H9 (cell line): ENCODE data around the gene TIGD3. TPM values are rescaled to one million over a fixed set of nuclear protein-coding genes. Genes with fewer than 3 reads are reported as not detected.

Experiments used
- DNase-seq: peaks from one replicate; pipeline ENCODE4 v3.0.0-alpha.2; 2017
- H2AFZ ChIP-seq: one replicate; pipeline ENCODE4 v1.6.1; 2013; ENCODE audit warnings: mild to moderate bottlenecking, low read length, control low read depth, moderate library complexity
- H2AK5ac ChIP-seq: 2 replicates; pipeline ENCODE4 v1.6.1; 2013; ENCODE audit warnings: low read length, control low read depth, mixed read lengths; ENCODE audit not compliant: insufficient read length
- H2BK120ac ChIP-seq: one replicate; pipeline ENCODE4 v1.6.1; 2013; ENCODE audit warnings: low read depth, mild to moderate bottlenecking, low read length, control low read depth, inconsistent platforms; ENCODE audit not compliant: poor library complexity, severe bottlenecking
- H2BK12ac ChIP-seq: 2 replicates; pipeline ENCODE4 v1.6.1; 2013; ENCODE audit warnings: low read length, control low read depth, mixed read lengths, low read depth; ENCODE audit not compliant: insufficient read length
- H2BK15ac ChIP-seq: 2 replicates; pipeline ENCODE4 v1.6.1; 2013; ENCODE audit warnings: low read depth, low read length, control low read depth
- H2BK20ac ChIP-seq: one replicate; pipeline ENCODE4 v1.6.1; 2013; ENCODE audit warnings: low read depth, mild to moderate bottlenecking, low read length, control low read depth, inconsistent platforms; ENCODE audit not compliant: poor library complexity, severe bottlenecking
- H2BK5ac ChIP-seq: 2 replicates; pipeline ENCODE4 v1.6.1; 2013; ENCODE audit warnings: low read length, control low read depth, mixed read lengths; ENCODE audit not compliant: insufficient read length
- H3K14ac ChIP-seq: 2 replicates; pipeline ENCODE4 v1.6.1; 2013; ENCODE audit warnings: low read length, control low read depth; ENCODE audit not compliant: insufficient read depth
- H3K18ac ChIP-seq: 2 replicates; pipeline ENCODE4 v1.6.1; 2013; ENCODE audit warnings: low read depth, mild to moderate bottlenecking, mixed read lengths, low read length, control low read depth; ENCODE audit not compliant: insufficient read length
- H3K23ac ChIP-seq: 2 replicates; pipeline ENCODE4 v1.6.1; 2013; ENCODE audit warnings: low read length, control low read depth, mixed read lengths, low read depth; ENCODE audit not compliant: insufficient read length
- H3K23me2 ChIP-seq: 2 replicates; pipeline ENCODE4 v1.6.1; 2013; ENCODE audit warnings: low read depth, mild to moderate bottlenecking, mixed read lengths, low read length, control low read depth; ENCODE audit not compliant: insufficient read length, poor library complexity, severe bottlenecking
- H3K27ac ChIP-seq: 2 replicates; pipeline ENCODE4 v1.5.1; 2013; ENCODE audit warnings: low read length, control low read depth, mixed read lengths, low read depth; ENCODE audit not compliant: insufficient read length
- H3K27me3 ChIP-seq: 2 replicates; pipeline ENCODE4 v1.6.1; 2013; ENCODE audit warnings: low read length, control low read depth, inconsistent platforms; ENCODE audit not compliant: insufficient read depth
- H3K4ac ChIP-seq: 2 replicates; pipeline ENCODE4 v1.6.1; 2013; ENCODE audit warnings: low read depth, mild to moderate bottlenecking, control low read depth, inconsistent platforms, low read length, moderate library complexity
- H3K4me1 ChIP-seq: 2 replicates; pipeline ENCODE4 v1.6.1; 2013; ENCODE audit warnings: low read length, control low read depth, inconsistent platforms; ENCODE audit not compliant: insufficient read depth
- H3K4me2 ChIP-seq: 2 replicates; pipeline ENCODE4 v1.6.1; 2013; ENCODE audit warnings: low read length, control low read depth, mixed read lengths; ENCODE audit not compliant: insufficient read length, insufficient read depth
- H3K56ac ChIP-seq: 2 replicates; pipeline ENCODE4 v1.6.1; 2013; ENCODE audit warnings: low read depth, mild to moderate bottlenecking, mixed read lengths, low read length, control low read depth; ENCODE audit not compliant: insufficient read length
- H3K79me1 ChIP-seq: 2 replicates; pipeline ENCODE4 v1.6.1; 2013; ENCODE audit warnings: low read depth, mild to moderate bottlenecking, moderate library complexity, low read length, control low read depth, inconsistent platforms; ENCODE audit not compliant: insufficient read depth, poor library complexity, severe bottlenecking
- H3K79me2 ChIP-seq: 2 replicates; pipeline ENCODE4 v1.6.1; 2013; ENCODE audit warnings: low read length, control low read depth, inconsistent platforms; ENCODE audit not compliant: insufficient read depth
- H3K9ac ChIP-seq: 2 replicates; pipeline ENCODE4 v1.6.1; 2013; ENCODE audit warnings: low read length, control low read depth, mixed read lengths; ENCODE audit not compliant: insufficient read length; ENCODE audit errors: extremely low read depth
- H3K9me3 ChIP-seq: one replicate; pipeline ENCODE4 v1.6.1; 2013; ENCODE audit warnings: low read depth, low read length, inconsistent platforms; ENCODE audit not compliant: control insufficient read depth
- H3T11ph ChIP-seq: one replicate; pipeline ENCODE4 v1.6.1; 2013; ENCODE audit warnings: mild to moderate bottlenecking, low read length, control low read depth, inconsistent platforms
- H4K20me1 ChIP-seq: one replicate; pipeline ENCODE4 v1.6.1; 2013; ENCODE audit not compliant: control insufficient read depth, insufficient read length, insufficient read depth
- H4K5ac ChIP-seq: 2 replicates; pipeline ENCODE4 v1.6.1; 2013; ENCODE audit warnings: low read depth, mild to moderate bottlenecking, mixed read lengths, low read length, control low read depth; ENCODE audit not compliant: insufficient read length
- H4K8ac ChIP-seq: replicated peaks from 2 replicates; pipeline ENCODE4 v1.6.1; 2013; ENCODE audit warnings: low read length, control low read depth, mixed read lengths, low read depth; ENCODE audit not compliant: insufficient read length
- H4K91ac ChIP-seq: 2 replicates; pipeline ENCODE4 v1.6.1; 2013; ENCODE audit warnings: low read depth, mild to moderate bottlenecking, moderate library complexity, mixed read lengths, low read length, control low read depth; ENCODE audit not compliant: insufficient read length
- H3K27ac Mint-ChIP-seq, 3 experiments: 2 replicates in 2 of 3; 3 replicates in 1 of 3; pipeline ENCODE4 v1.8.0; 2020 to 2021; ENCODE audit warnings: mixed read lengths in 3 of 3, mild to moderate bottlenecking in 1 of 3, moderate library complexity in 1 of 3
- H3K27me3 Mint-ChIP-seq: 2 replicates; pipeline ENCODE4 v1.8.0; 2021; ENCODE audit warnings: low read depth, mild to moderate bottlenecking, moderate library complexity, mixed read lengths
- H3K36me3 Mint-ChIP-seq, 3 experiments: 2 replicates in 2 of 3; 3 replicates in 1 of 3; pipeline ENCODE4 v1.8.0; 2020 to 2021; ENCODE audit warnings: low read depth in 3 of 3, mixed read lengths in 3 of 3; ENCODE audit not compliant: insufficient read depth in 1 of 3
- H3K4me1 Mint-ChIP-seq, 2 experiments: 2 replicates each; pipeline ENCODE4 v1.8.0; 2020; ENCODE audit warnings: mixed read lengths in 2 of 2
- H3K4me3 Mint-ChIP-seq, 2 experiments: 2 replicates in 1 of 2; 3 replicates in 1 of 2; pipeline ENCODE4 v1.8.0; 2020 to 2021; ENCODE audit warnings: mild to moderate bottlenecking in 2 of 2, mixed read lengths in 2 of 2, moderate library complexity in 1 of 2
- H3K9me3 Mint-ChIP-seq, 2 experiments: 2 replicates in 1 of 2; 3 replicates in 1 of 2; pipeline ENCODE4 v1.8.0; 2020; ENCODE audit warnings: mild to moderate bottlenecking in 2 of 2, mixed read lengths in 2 of 2, moderate library complexity in 1 of 2
- WGBS: extraction: QIAGEN DNeasy Blood & Tissue Kit; methylation state at CpG from one replicate; pipeline ENCODE4 v1.1.7; 2013; ENCODE audit warnings: missing lambda C conversion rate, low lambda C conversion rate, mixed read lengths; ENCODE audit not compliant: insufficient read length; ENCODE audit errors: extremely low coverage; 5-methylcytosine and 5-hydroxymethylcytosine counted together
- total RNA-seq: library from RNA; stranded (reverse); gene quantifications from 2 replicates; pipeline ENCODE4 v1.2.1, GENCODE V29; 2021
- TF ChIP-seq, protein P1 (sequence below): fragments of 200-600 bp; sonication (generic); conservative IDR thresholded peaks from 3 replicates; pipeline ENCODE4 v1.8.0; 2021; ENCODE audit warnings: antibody characterized with exemption, mild to moderate bottlenecking

The TIGD3 gene
- total RNA-seq, 1 experiment from 2014 or later = 0.66 TPM

DNA sequence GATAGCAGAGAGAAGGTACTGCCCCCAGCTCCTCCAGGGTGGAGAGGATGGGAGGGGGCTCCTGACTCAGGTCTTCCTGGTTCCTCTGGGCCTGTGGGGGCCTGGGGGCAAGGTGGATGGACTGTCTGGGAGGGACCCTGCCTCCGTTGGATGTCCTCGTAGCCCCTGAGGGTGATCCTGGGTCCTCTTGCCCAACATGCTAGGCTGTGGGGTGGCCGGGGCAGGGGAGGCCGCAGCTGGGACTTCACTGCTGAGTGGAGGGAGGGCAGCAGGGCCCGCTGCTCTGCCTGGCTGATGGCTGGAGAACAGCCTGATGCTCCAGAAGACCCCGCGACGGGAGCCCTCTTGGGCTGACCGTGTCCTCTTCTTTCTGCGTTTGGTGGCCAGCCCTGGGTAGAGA is 45.3 kb downstream of the TIGD3 start:
- Histone ChIP-seq H3K14ac (no peak overlapping the region), H3K4me2 (no peak overlapping the region), H3K27me3 (no peaks in the 10 kb centered on the region), H2BK15ac (no peak overlapping the region), H4K5ac (no peak overlapping the region), H3T11ph (no peak overlapping the region), H3K18ac (no peak overlapping the region), H4K91ac (no peak overlapping the region), H2BK20ac (no peak overlapping the region), H2BK5ac (no peak overlapping the region), H2BK12ac (no peak overlapping the region), H2AFZ (no peak overlapping the region), H2AK5ac (no peak overlapping the region), H3K4ac (no peak overlapping the region), H3K79me1 (no peaks in the 10 kb centered on the region), H4K8ac (no peak overlapping the region), H3K9ac (no peak overlapping the region), H3K23me2 (no peaks in the 10 kb centered on the region), H3K4me1 (no peaks in the 10 kb centered on the region), H3K27ac (no peak overlapping the region), H3K79me2 (no peaks in the 10 kb centered on the region), H4K20me1 (no peaks in the 10 kb centered on the region), H2BK120ac (no peak overlapping the region), H3K9me3 (no peaks in the 10 kb centered on the region), H3K56ac (no peak overlapping the region), H3K23ac (no peak overlapping the region)
- Mint-ChIP-seq H3K36me3 (peaks cover 3 to 39% (median 31%) of the 10 kb centered on the region in 3 experiments; a peak in 6 of 7 replicates), H3K27ac (no peak overlapping the region), H3K4me3 (no peak overlapping the region), H3K9me3 (no peaks in the 10 kb centered on the region), H3K27me3 (no peaks in the 10 kb centered on the region), H3K4me1 (peaks cover 0 to 17% of the 10 kb centered on the region in 2 experiments; a peak in 3 of 4 replicates)
- no CpG with 5 or more reads among the region's 10 CpGs for WGBS
- no peak for DNase-seq
- TF ChIP-seq, protein P1, sequence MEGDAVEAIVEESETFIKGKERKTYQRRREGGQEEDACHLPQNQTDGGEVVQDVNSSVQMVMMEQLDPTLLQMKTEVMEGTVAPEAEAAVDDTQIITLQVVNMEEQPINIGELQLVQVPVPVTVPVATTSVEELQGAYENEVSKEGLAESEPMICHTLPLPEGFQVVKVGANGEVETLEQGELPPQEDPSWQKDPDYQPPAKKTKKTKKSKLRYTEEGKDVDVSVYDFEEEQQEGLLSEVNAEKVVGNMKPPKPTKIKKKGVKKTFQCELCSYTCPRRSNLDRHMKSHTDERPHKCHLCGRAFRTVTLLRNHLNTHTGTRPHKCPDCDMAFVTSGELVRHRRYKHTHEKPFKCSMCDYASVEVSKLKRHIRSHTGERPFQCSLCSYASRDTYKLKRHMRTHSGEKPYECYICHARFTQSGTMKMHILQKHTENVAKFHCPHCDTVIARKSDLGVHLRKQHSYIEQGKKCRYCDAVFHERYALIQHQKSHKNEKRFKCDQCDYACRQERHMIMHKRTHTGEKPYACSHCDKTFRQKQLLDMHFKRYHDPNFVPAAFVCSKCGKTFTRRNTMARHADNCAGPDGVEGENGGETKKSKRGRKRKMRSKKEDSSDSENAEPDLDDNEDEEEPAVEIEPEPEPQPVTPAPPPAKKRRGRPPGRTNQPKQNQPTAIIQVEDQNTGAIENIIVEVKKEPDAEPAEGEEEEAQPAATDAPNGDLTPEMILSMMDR = no peak
